SH-SY5Y (cell line): ENCODE measurements around the gene KRT20.

Experiments used
- GATA2 ChIP-seq: IDR thresholded peaks from 2 replicates; pipeline ENCODE4 v1.6.1; 2011; ENCODE audit warnings: mild to moderate bottlenecking, low read depth, low read length
- GATA3 ChIP-seq: IDR thresholded peaks from 2 replicates; pipeline ENCODE4 v1.6.1; 2011; ENCODE audit warnings: low read depth, mild to moderate bottlenecking, low read length, moderate library complexity

GRCh38 chr17:40921026-40921425, 36.0 kb upstream of the KRT20 start:
- TF ChIP-seq GATA3 (no peak), GATA2 (no peak)
